GM12865 (cell line): ENCODE measurements around the gene CSMD2.

Experiments
- DNase-seq: peaks from one replicate; pipeline ENCODE4 v3.0.0; 2010; ENCODE audit warnings: low read depth
- H3K4me3 ChIP-seq: 2 replicates; pipeline ENCODE4 v1.5.1; 2011; ENCODE audit warnings: mild to moderate bottlenecking, low read depth, low read length, control low read depth
- TF ChIP-seq, protein P1 (sequence below): IDR thresholded peaks from 2 replicates; pipeline ENCODE4 v1.5.1; 2011; ENCODE audit warnings: low read length, control low read depth, low read depth, inconsistent platforms; ENCODE audit not compliant: insufficient read depth; ENCODE audit errors: missing control alignments

CSMD2 gene

DNA sequence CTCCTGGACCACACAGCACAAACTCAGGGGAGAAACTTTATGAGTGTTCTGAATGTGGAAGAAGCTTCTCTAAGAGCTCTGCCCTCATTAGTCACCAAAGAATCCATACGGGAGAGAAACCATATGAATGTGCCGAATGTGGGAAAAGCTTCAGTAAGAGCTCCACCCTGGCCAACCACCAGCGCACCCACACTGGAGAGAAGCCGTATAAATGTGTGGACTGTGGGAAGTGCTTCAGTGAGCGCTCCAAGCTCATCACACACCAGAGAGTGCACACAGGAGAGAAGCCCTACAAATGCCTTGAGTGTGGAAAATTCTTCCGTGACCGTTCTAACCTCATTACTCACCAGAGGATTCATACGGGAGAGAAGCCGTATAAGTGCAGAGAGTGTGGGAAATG is 670.1 kb downstream of the CSMD2 start:
- no peak for DNase-seq
- TF ChIP-seq, protein P1, sequence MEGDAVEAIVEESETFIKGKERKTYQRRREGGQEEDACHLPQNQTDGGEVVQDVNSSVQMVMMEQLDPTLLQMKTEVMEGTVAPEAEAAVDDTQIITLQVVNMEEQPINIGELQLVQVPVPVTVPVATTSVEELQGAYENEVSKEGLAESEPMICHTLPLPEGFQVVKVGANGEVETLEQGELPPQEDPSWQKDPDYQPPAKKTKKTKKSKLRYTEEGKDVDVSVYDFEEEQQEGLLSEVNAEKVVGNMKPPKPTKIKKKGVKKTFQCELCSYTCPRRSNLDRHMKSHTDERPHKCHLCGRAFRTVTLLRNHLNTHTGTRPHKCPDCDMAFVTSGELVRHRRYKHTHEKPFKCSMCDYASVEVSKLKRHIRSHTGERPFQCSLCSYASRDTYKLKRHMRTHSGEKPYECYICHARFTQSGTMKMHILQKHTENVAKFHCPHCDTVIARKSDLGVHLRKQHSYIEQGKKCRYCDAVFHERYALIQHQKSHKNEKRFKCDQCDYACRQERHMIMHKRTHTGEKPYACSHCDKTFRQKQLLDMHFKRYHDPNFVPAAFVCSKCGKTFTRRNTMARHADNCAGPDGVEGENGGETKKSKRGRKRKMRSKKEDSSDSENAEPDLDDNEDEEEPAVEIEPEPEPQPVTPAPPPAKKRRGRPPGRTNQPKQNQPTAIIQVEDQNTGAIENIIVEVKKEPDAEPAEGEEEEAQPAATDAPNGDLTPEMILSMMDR: no peak
- H3K4me3 ChIP-seq: no peak overlapping the region

DNA sequence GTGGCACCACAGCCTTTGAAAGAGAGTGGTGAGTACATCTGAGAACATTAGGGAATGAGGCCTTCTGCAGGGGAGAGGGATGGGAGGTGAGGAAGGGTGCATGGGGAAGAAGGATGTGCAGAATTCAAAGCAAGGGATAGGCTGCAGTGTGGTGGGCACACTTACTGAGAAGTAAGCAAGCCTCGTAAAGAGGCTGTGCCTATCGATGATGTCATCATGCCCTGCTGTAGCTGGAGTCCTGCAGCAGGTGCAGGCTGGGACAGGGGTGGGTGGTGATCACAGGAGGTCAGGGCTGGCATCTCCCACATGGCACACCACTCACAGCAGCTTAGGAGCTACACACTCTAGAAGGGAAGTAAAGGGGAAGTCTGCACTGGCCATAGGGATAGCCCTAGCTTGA is 676.4 kb downstream of the CSMD2 start:
- TF ChIP-seq, protein P1: no peak
- H3K4me3 ChIP-seq: no peak overlapping the region
- no peak for DNase-seq

DNA sequence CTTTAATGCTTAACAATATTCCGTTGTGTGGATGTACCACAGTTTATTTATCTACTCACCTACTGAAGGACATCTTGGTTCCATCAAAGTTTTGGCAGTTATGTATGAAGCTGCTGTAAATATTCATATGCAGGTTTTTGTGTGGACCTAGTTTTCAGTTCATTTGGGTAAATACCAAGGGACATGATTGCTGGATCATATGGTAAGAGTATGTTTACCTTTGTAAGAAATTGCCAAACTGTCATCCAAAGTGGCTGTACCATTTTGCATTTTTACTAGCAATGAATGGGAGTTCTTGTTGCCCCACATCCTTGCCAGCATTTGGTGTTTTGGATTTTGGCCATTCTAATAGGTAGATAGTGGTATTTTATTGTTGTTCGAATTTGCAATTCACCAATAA is 682.6 kb downstream of the CSMD2 start:
- no peak for DNase-seq
- H3K4me3 ChIP-seq: no peak overlapping the region
- TF ChIP-seq, protein P1: no peak

DNA sequence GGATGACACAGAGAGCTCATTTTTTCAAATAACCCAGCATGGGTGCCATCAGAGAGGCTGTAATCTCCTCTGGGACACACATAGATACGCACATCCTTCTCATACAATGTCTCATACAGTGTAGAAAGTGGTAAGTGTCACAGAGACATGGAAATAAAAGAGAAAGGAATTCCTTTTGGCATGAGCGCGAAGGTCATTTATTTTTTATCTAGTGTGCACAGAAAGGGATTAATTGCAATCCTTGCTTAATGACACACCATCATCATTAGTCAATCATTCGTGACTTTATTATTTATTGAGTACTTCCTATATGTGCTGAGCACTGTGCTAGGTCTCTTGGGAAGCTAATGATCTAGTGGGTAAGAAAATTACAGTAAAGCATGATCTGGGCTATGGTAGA is 687.6 kb downstream of the CSMD2 start:
- no peak overlapping the region for H3K4me3 ChIP-seq
- TF ChIP-seq, protein P1: no peak
- no peak for DNase-seq

DNA sequence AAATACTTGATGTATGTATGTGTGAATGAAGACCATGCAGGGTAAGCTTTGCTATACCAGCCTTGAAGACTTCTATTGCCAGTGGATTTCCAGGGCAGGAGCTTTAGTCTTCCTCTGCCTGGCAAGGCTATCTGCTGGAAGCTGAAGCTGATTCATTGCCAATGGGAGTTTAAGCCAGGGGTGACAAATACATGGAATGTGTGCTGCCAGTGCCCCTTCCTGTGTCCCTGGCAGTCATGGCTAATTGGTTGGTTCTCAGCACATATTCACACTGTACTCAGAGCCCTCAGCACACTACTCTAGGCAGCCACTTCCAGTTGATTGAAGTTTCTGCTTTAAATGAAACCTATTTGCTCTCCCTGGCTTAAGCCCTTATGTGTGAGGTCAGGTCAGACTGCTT is 691.1 kb downstream of the CSMD2 start:
- H3K4me3 ChIP-seq: no peak overlapping the region
- TF ChIP-seq, protein P1: no peak
- DNase-seq: no peak

DNA sequence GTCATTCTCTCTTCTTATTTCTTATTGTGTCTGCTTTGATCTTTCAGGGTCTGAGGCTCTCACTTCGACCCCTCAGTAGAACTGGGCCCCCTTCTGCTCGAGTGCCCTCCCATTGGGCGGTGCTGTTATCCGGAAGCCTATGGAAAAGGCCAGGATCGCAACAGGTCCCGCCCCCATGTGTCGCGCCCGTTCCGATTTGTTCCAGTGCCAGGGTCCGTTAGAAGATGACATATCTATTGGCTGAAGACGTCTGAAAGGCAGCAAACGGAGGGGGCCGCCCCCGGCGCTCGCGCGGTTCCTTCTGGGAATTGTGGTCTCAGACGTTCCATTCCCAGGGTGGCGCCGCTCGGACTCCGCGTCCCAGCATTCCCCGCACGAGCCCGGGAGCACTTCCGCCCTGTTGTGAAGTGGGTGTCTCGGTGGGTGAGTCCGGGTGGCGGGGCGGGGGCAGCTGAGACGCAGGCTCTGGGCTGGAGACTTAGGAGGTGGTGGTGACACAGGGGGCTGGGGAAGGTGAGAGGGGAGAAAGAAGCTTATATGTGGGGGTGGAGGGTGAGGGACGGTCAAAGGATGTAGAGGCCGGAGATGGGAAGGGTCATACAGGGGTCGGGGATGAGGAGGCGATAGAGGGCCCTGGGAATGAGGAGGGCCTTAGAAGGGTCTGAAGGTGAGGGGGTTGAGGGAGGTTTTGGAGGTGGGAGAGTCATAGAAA is 692.6 kb downstream of the CSMD2 start, which contains the start of gene ZSCAN20:
Gene ZSCAN20 (plus strand): TSS at position 377 of the 712 bp plus-strand sequence. CDS start 6,644 bp downstream, outside the sequence.
- H3K4me3 ChIP-seq: peak within 1 kb of the TSS; percentile 65
- peak; percentile 97 for DNase-seq
- TF ChIP-seq, protein P1: no peak

DNA sequence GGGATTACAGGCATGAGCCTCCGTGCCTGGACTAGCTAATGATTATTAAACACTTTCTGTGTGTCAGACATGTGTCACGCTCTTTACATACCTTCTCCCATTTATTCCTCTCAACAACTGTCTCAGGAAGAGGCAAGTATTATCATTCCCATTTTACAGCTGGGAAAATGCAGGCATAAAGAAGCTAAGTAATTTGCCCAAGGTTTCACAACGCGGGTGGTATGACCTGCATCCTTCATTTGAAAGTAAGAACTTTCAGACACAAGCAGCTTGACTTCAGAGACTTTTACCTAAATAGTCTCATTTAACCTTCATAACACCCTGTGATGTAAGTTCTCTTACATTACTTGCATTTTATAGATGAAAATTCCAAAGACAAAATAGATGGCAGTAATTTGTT is 693.6 kb downstream of the CSMD2 start:
- no peak overlapping the region for H3K4me3 ChIP-seq
- no peak for DNase-seq
- TF ChIP-seq, protein P1: no peak
